EH (cell line): ENCODE measurements around the gene KLB.

Source experiments
- DNase-seq: peaks from one replicate; pipeline ENCODE4 v3.0.0-alpha.2; 2015; ENCODE audit warnings: low read depth

The KLB gene

GRCh38 chr4:39464886-39465501 is 58.3 kb downstream of the KLB start:
- peak; percentile 77 for DNase-seq

GRCh38 chr4:39466747-39467146 is 60.0 kb downstream of the KLB start:
- DNase-seq, result no peak

- DNase-seq, result no peak
Observed at GRCh38 chr4:39467464-39467863, 60.7 kb downstream of the KLB start.

- DNase-seq, result peak; percentile 88
Observed at GRCh38 chr4:39469429-39470077, 62.8 kb downstream of the KLB start.

GRCh38 chr4:39470402-39470801 is 63.7 kb downstream of the KLB start:
- DNase-seq, result no peak

GRCh38 chr4:39472396-39472795 is 65.7 kb downstream of the KLB start:
- no peak for DNase-seq

- DNase-seq, result peak; percentile 21
Observed at GRCh38 chr4:39476187-39476895, 69.6 kb downstream of the KLB start.

GRCh38 chr4:39480251-39480650 is 73.5 kb downstream of the KLB start:
- no peak for DNase-seq

- DNase-seq, result no peak
Observed at GRCh38 chr4:39480902-39481695, 74.4 kb downstream of the KLB start.

GRCh38 chr4:39484582-39485272 is 78.0 kb downstream of the KLB start:
- no peak for DNase-seq

- no peak for DNase-seq
Observed at GRCh38 chr4:39486221-39486804, 79.6 kb downstream of the KLB start.

- no peak for DNase-seq
Observed at GRCh38 chr4:39490322-39490721, 83.6 kb downstream of the KLB start.

- no peak for DNase-seq
Observed at GRCh38 chr4:39494354-39494753, 87.6 kb downstream of the KLB start.

GRCh38 chr4:39495446-39496213 is 88.9 kb downstream of the KLB start:
- DNase-seq, result peak; percentile 10

- DNase-seq, result peak; percentile 16
Observed at GRCh38 chr4:39497909-39498726, 91.4 kb downstream of the KLB start.

- DNase-seq, result no peak
Observed at GRCh38 chr4:39498727-39499020, 91.9 kb downstream of the KLB start.
